HepG2 (cell line): ENCODE data around the gene NCKAP1. TPM values are rescaled to one million over a fixed set of nuclear protein-coding genes. Genes with fewer than 3 reads are reported as not detected.
A peak's percentile ranks its signal among the peaks of the same experiment; 100 is the strongest.

Experiments used
- CSRNP1 ChIP-seq: sonication (generic); formaldehyde crosslinking; IDR thresholded peaks from 2 replicates; pipeline ENCODE4 v1.8.1; 2023; ENCODE audit warnings: mild to moderate bottlenecking, missing genetic modification reagents
- GTF3A ChIP-seq: sonication (generic); formaldehyde crosslinking; conservative IDR thresholded peaks from 2 replicates; pipeline ENCODE4 v1.4.0; 2020; ENCODE audit warnings: mild to moderate bottlenecking, missing genetic modification reagents
- HOMEZ ChIP-seq: IDR thresholded peaks from 2 replicates; pipeline ENCODE4 v1.6.1; 2016; ENCODE audit warnings: low read depth
- MAX ChIP-seq: IDR thresholded peaks from 2 replicates; pipeline ENCODE4 v1.6.1; 2012; ENCODE audit warnings: inconsistent platforms
- MED13 ChIP-seq: sonication (generic); formaldehyde crosslinking; IDR thresholded peaks from 2 replicates; pipeline ENCODE4 v1.5.0; 2020; ENCODE audit warnings: missing genetic modification reagents
- SCMH1 ChIP-seq: sonication (generic); formaldehyde crosslinking; IDR thresholded peaks from 2 replicates; pipeline ENCODE4 v1.9.0; 2021; ENCODE audit warnings: missing genetic modification reagents, mild to moderate bottlenecking, borderline replicate concordance
- SNAPC2 ChIP-seq: sonication (generic); formaldehyde crosslinking; IDR thresholded peaks from 2 replicates; pipeline ENCODE4 v1.8.1; 2022; ENCODE audit warnings: mild to moderate bottlenecking, missing genetic modification reagents
- ZNF414 ChIP-seq: sonication (generic); formaldehyde crosslinking; IDR thresholded peaks from 2 replicates; pipeline ENCODE4 v1.5.0; 2020; ENCODE audit warnings: missing genetic modification reagents
- ZNF562 ChIP-seq: sonication (generic); formaldehyde crosslinking; IDR thresholded peaks from 2 replicates; pipeline ENCODE4 v1.8.0; 2022; ENCODE audit warnings: missing genetic modification reagents, borderline replicate concordance
- ZNF577 ChIP-seq: sonication (generic); formaldehyde crosslinking; IDR thresholded peaks from 2 replicates; pipeline ENCODE4 v1.4.0; 2020; ENCODE audit warnings: mild to moderate bottlenecking, low read depth, missing genetic modification reagents, borderline replicate concordance
- ZNF652 ChIP-seq: IDR thresholded peaks from 2 replicates; pipeline ENCODE4 v1.6.1; 2016; ENCODE audit warnings: low read depth, borderline replicate concordance
- polyA plus RNA-seq, 8 experiments: library from polyadenylated mRNA; depleted of rRNA in 3 of 8; stranded (reverse) in 7 of 8; unstranded in 1 of 8; fragments of >200 nt; fragmentation: Illumina TruSeq in 4 of 8; extraction: Trizol in 4 of 8; gene quantifications; 2 replicates each; pipeline versions ENCODE4 v1.2.1 to v1.2.3, GENCODE V29; 2011 to 2016; ENCODE audit warnings: low read depth in 4 of 8, missing spikeins in 1 of 8, mixed read lengths in 1 of 8; ENCODE audit not compliant: insufficient read depth in 1 of 8
- total RNA-seq, 5 experiments: library from RNA; depleted of rRNA; stranded (reverse); fragments of >200 nt; fragmentation: Illumina TruSeq; extraction: Trizol; gene quantifications; 2 replicates each; pipeline ENCODE4 v1.2.3, GENCODE V29; 2016; ENCODE audit warnings: low read depth in 1 of 5
- TF ChIP-seq, protein P1 (sequence below): sonication (generic); formaldehyde crosslinking; IDR thresholded peaks from 2 replicates; pipeline ENCODE4 v1.4.0; 2020; ENCODE audit warnings: missing genetic modification reagents

The NCKAP1 gene
- total and polyA plus RNA-seq, 2 of the 13 experiments (the other 11 are each of a cell fraction or from before 2014, with no cell fraction given), result 72.1 to 96.3 TPM

DNA sequence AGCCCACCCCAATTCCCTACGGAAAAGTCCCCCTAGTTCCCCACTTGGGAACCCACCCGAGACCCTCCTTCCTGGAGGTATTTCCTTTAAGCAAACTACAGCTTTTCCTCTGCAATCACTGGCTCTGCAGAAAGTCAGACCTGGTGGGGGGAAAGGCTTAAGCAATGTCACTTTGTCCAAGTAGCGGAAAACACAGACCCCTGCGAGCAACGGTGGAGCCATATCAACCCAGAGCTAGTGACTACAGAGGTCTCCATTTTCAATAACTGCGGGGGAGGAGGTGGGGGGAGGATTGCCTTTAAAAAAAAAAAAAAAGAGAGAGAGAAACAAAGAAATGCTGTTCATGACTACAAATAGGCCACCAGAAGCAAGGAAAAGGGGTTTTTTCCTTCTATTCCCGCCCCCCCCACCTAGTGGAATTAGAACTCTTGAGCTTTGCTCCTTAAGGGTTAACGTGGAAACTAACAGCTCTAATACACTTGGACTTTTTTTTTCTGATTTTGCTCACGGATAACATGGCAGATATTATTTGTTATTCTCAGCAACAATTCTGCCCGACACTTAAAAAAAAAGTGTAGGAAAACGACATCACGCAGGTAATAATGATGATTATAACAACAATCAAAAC is 170.7 kb downstream of the NCKAP1 start (continued):
- TF ChIP-seq ZNF652 (CRISPR knock-in tag) (peak; percentile 52; the same call in 1 of the 2 replicates), MAX (0 out of 2 replicates have a peak, but pooled peaks have one; percentile 1), SNAPC2 (CRISPR knock-in tag) (no peak), ZNF562 (CRISPR knock-in tag) (no peak), MED13 (no peak), GTF3A (CRISPR knock-in tag) (no peak), SCMH1 (CRISPR knock-in tag) (no peak), ZNF414 (CRISPR knock-in tag) (0 out of 2 replicates have a peak, but pooled peaks have one; percentile 29), HOMEZ (0 out of 2 replicates have a peak, but pooled peaks have one; percentile 1), CSRNP1 (no peak), ZNF577 (CRISPR knock-in tag) (no peak)
- TF ChIP-seq, protein P1, sequence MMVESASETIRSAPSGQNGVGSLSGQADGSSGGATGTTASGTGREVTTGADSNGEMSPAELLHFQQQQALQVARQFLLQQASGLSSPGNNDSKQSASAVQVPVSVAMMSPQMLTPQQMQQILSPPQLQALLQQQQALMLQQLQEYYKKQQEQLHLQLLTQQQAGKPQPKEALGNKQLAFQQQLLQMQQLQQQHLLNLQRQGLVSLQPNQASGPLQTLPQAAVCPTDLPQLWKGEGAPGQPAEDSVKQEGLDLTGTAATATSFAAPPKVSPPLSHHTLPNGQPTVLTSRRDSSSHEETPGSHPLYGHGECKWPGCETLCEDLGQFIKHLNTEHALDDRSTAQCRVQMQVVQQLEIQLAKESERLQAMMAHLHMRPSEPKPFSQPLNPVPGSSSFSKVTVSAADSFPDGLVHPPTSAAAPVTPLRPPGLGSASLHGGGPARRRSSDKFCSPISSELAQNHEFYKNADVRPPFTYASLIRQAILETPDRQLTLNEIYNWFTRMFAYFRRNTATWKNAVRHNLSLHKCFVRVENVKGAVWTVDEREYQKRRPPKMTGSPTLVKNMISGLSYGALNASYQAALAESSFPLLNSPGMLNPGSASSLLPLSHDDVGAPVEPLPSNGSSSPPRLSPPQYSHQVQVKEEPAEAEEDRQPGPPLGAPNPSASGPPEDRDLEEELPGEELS (CRISPR knock-in tag), result no peak
